SK-N-SH (cell line): Measurements from ENCODE around the gene ANO10. TPM values are rescaled to one million over a fixed set of nuclear protein-coding genes. Genes with fewer than 3 reads are reported as not detected.

Experiments
- CTCF ChIA-PET: fragments of 300-600, 350-600 bp; formaldehyde crosslinking; extraction: SDS; loops from one replicate; lab custom pipeline; 2021; lab: Yijun Ruan, JAX
- POLR2A ChIA-PET: fragments of 350-600 bp; sonication (Branson Sonifier 250); formaldehyde crosslinking; extraction: SDS; loops from one replicate; lab custom pipeline; 2020; ENCODE audit warnings: antibody characterized with exemption, inconsistent platforms; lab: Yijun Ruan, JAX
- DNase-seq: peaks from one replicate; pipeline ENCODE4 v3.0.0; 2012
- H2AFZ ChIP-seq: fragments of 200-600 bp; sonication (generic); 2 replicates; pipeline ENCODE4 v1.8.1; 2016; ENCODE audit warnings: antibody characterized with exemption, mild to moderate bottlenecking, low read depth
- H3F3A ChIP-seq: fragments of 200-600 bp; sonication (generic); replicated peaks from 2 replicates; pipeline ENCODE3; 2016; ENCODE audit warnings: antibody characterized with exemption, mild to moderate bottlenecking; ENCODE audit not compliant: insufficient read depth
- H3K27ac ChIP-seq, 2 experiments: fragments of 200-500 bp in 1 of 2; fragments of 200-600 bp in 1 of 2; sonication (Bioruptor generic) in 1 of 2; sonication (generic), shearing (Covaris generic) in 1 of 2; 2 replicates each; pipeline versions ENCODE4 v1.5.1 to v1.6.1; 2014 to 2016; ENCODE audit warnings: low read depth in 2 of 2, inconsistent platforms in 1 of 2, low read length in 1 of 2, mild to moderate bottlenecking in 1 of 2, mixed read lengths in 1 of 2
- H3K27me3 ChIP-seq: fragments of 200-600 bp; sonication (generic), shearing (Covaris generic); 2 replicates; pipeline ENCODE4 v1.6.1; 2016; ENCODE audit warnings: mixed run types; ENCODE audit not compliant: insufficient read depth
- H3K36me3 ChIP-seq, 2 experiments: fragments of 200-500 bp in 1 of 2; fragments of 200-600 bp in 1 of 2; sonication (Bioruptor generic) in 1 of 2; sonication (generic) in 1 of 2; replicated peaks in 1 of 2; 2 replicates each; pipeline versions ENCODE3 to v1.5.1; 2014 to 2016; ENCODE audit warnings: low read length in 1 of 2, mild to moderate bottlenecking in 1 of 2; ENCODE audit not compliant: insufficient read depth in 2 of 2, control insufficient read depth in 1 of 2
- H3K4me1 ChIP-seq, 2 experiments: fragments of 200-500 bp in 1 of 2; fragments of 200-600 bp in 1 of 2; sonication (Bioruptor generic) in 1 of 2; sonication (generic), shearing (Covaris generic) in 1 of 2; 2 replicates each; pipeline versions ENCODE4 v1.5.1 to v1.6.1; 2014 to 2016; ENCODE audit warnings: low read depth in 1 of 2, low read length in 1 of 2, mixed run types in 1 of 2; ENCODE audit not compliant: insufficient read depth in 2 of 2, control insufficient read depth in 1 of 2
- H3K4me2 ChIP-seq: fragments of 200-600 bp; sonication (generic), shearing (Covaris generic); 2 replicates; pipeline ENCODE4 v1.6.1; 2017; ENCODE audit warnings: mixed run types
- H3K4me3 ChIP-seq, 2 experiments: fragments of 200-500 bp in 1 of 2; fragments of 200-600 bp in 1 of 2; sonication (Bioruptor generic) in 1 of 2; sonication (generic), shearing (Covaris generic) in 1 of 2; 2 replicates each; pipeline versions ENCODE4 v1.5.1 to v1.8.1; 2014 to 2016; ENCODE audit warnings: low read depth in 2 of 2, inconsistent platforms in 1 of 2, low read length in 1 of 2, mild to moderate bottlenecking in 1 of 2, mixed read lengths in 1 of 2, moderate library complexity in 1 of 2
- H3K79me2 ChIP-seq: fragments of 200-600 bp; sonication (generic); 2 replicates; pipeline ENCODE4 v1.8.1; 2017; ENCODE audit warnings: mild to moderate bottlenecking; ENCODE audit not compliant: insufficient read depth
- H3K9ac ChIP-seq: fragments of 200-600 bp; sonication (generic); 2 replicates; pipeline ENCODE4 v1.6.1; 2017; ENCODE audit warnings: mixed run types
- H3K9me2 ChIP-seq: fragments of 200-600 bp; sonication (generic); 2 replicates; pipeline ENCODE4 v1.6.1; 2017; ENCODE audit warnings: mixed run types
- H3K9me3 ChIP-seq: fragments of 200-600 bp; sonication (generic); 2 replicates; pipeline ENCODE4 v1.6.1; 2017; ENCODE audit warnings: mixed run types, mild to moderate bottlenecking, moderate library complexity
- H4K20me1 ChIP-seq: fragments of 200-600 bp; sonication (generic); 2 replicates; pipeline ENCODE4 v1.6.1; 2017; ENCODE audit warnings: mild to moderate bottlenecking, mixed run types; ENCODE audit not compliant: insufficient read depth
- CHD2 ChIP-seq: fragments of 150-350 bp; IDR thresholded peaks from 2 replicates; pipeline ENCODE4 v1.6.1; 2018; ENCODE audit warnings: low read length; ENCODE audit not compliant: partially characterized antibody
- ELF1 ChIP-seq: IDR thresholded peaks from 2 replicates; pipeline ENCODE4 v1.4.0; 2012
- EP300 ChIP-seq, 2 experiments: IDR thresholded peaks; 2 replicates each; pipeline versions ENCODE4 v1.4.0 to v1.6.1; 2012; ENCODE audit warnings: borderline replicate concordance in 1 of 2, low read depth in 1 of 2, low read length in 1 of 2
- FOXM1 ChIP-seq: IDR thresholded peaks from 2 replicates; pipeline ENCODE4 v1.4.0; 2012; ENCODE audit warnings: low read depth, mild to moderate bottlenecking
- GABPA ChIP-seq: IDR thresholded peaks from 2 replicates; pipeline ENCODE4 v1.4.0; 2012; ENCODE audit warnings: low read depth, mild to moderate bottlenecking
- GATA2 ChIP-seq: sonication (generic); formaldehyde crosslinking; IDR thresholded peaks from 2 replicates; pipeline ENCODE4 v1.5.0; 2020; ENCODE audit warnings: mild to moderate bottlenecking, missing genetic modification reagents
- NFIC ChIP-seq: IDR thresholded peaks from 2 replicates; pipeline ENCODE4 v1.4.0; 2012; ENCODE audit warnings: borderline replicate concordance
- RAD21 ChIP-seq: IDR thresholded peaks from 2 replicates; pipeline ENCODE4 v1.6.1; 2012; ENCODE audit warnings: mild to moderate bottlenecking, low read length
- TAF1 ChIP-seq: IDR thresholded peaks from 2 replicates; pipeline ENCODE4 v1.6.1; 2012; ENCODE audit warnings: low read depth, mild to moderate bottlenecking, low read length, moderate library complexity, borderline replicate concordance
- TCF12 ChIP-seq: IDR thresholded peaks from 2 replicates; pipeline ENCODE4 v1.4.0; 2012
- YY1 ChIP-seq: IDR thresholded peaks from 2 replicates; pipeline ENCODE4 v1.4.0; 2012; ENCODE audit warnings: low read depth, mild to moderate bottlenecking
- WGBS: methylation state at CpG from one replicate; pipeline ENCODE4 v1.1.6; 2017; ENCODE audit warnings: low lambda C conversion rate; 5-methylcytosine and 5-hydroxymethylcytosine counted together
- polyA plus RNA-seq, 3 experiments: library from polyadenylated mRNA; depleted of rRNA; stranded (reverse); fragments of >200 nt; gene quantifications; 2 replicates each; pipeline ENCODE4 v1.2.3, GENCODE V29; 2012
- TF ChIP-seq, protein P1 (sequence below): IDR thresholded peaks from 2 replicates; pipeline ENCODE4 v1.6.1; 2012; ENCODE audit warnings: mild to moderate bottlenecking, low read depth, low read length, moderate library complexity
- TF ChIP-seq, protein P2 (sequence below): IDR thresholded peaks from 2 replicates; pipeline ENCODE4 v1.4.0; 2012; ENCODE audit warnings: low read depth, borderline replicate concordance
- TF ChIP-seq, protein P3 (sequence below): IDR thresholded peaks from 2 replicates; pipeline ENCODE4 v1.4.0; 2012; ENCODE audit warnings: low read depth, borderline replicate concordance
- TF ChIP-seq, protein P4 (sequence below): fragments of 200-600 bp; sonication (generic); IDR thresholded peaks from 2 replicates; pipeline ENCODE4 v1.6.1; 2017; ENCODE audit warnings: antibody characterized with exemption, mild to moderate bottlenecking, moderate library complexity
- TF ChIP-seq, protein P5 (sequence below): IDR thresholded peaks from 2 replicates; pipeline ENCODE4 v1.4.0; 2012; ENCODE audit warnings: low read depth
- TF ChIP-seq, protein P6 (sequence below): fragments of 150-350 bp; IDR thresholded peaks from 2 replicates; pipeline ENCODE4 v1.6.1; 2017; ENCODE audit warnings: antibody characterized with exemption, low read length, low read depth, borderline replicate concordance
- TF ChIP-seq, protein P7 (sequence below): fragments of 150-350 bp; IDR thresholded peaks from 2 replicates; pipeline ENCODE4 v1.6.1; 2016; ENCODE audit warnings: mild to moderate bottlenecking, low read depth, low read length

ANO10 gene
- polyA plus RNA-seq, 1 of the 3 experiments (the other 2 are of a cell fraction), result 16.8 TPM

DNA sequence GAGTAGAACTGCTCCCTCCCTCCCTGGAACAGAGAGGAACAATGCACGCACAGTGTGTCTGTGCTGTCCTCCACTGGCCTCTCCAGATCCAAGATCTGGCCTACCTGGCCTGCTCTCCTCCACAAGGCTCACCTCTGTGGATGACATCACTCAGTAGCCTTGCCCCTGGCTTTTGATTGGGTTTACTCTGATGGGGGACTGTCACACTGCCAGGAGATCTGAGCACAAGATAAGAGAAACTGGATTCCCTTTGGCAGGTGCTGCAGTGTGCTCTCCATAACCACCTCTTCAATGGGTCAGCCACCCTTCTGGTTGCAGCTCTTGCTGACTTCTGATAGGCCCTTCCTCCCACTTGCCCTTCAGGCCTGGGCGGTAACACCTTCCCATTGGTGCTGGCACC lies 22.6 kb upstream of the ANO10 start (continued):
- TF ChIP-seq, protein P1, sequence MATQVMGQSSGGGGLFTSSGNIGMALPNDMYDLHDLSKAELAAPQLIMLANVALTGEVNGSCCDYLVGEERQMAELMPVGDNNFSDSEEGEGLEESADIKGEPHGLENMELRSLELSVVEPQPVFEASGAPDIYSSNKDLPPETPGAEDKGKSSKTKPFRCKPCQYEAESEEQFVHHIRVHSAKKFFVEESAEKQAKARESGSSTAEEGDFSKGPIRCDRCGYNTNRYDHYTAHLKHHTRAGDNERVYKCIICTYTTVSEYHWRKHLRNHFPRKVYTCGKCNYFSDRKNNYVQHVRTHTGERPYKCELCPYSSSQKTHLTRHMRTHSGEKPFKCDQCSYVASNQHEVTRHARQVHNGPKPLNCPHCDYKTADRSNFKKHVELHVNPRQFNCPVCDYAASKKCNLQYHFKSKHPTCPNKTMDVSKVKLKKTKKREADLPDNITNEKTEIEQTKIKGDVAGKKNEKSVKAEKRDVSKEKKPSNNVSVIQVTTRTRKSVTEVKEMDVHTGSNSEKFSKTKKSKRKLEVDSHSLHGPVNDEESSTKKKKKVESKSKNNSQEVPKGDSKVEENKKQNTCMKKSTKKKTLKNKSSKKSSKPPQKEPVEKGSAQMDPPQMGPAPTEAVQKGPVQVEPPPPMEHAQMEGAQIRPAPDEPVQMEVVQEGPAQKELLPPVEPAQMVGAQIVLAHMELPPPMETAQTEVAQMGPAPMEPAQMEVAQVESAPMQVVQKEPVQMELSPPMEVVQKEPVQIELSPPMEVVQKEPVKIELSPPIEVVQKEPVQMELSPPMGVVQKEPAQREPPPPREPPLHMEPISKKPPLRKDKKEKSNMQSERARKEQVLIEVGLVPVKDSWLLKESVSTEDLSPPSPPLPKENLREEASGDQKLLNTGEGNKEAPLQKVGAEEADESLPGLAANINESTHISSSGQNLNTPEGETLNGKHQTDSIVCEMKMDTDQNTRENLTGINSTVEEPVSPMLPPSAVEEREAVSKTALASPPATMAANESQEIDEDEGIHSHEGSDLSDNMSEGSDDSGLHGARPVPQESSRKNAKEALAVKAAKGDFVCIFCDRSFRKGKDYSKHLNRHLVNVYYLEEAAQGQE, result no peak
- TF ChIP-seq GABPA, result no peak
- TF ChIP-seq GATA2 (CRISPR knock-in tag), result no peak
- TF ChIP-seq, protein P2, sequence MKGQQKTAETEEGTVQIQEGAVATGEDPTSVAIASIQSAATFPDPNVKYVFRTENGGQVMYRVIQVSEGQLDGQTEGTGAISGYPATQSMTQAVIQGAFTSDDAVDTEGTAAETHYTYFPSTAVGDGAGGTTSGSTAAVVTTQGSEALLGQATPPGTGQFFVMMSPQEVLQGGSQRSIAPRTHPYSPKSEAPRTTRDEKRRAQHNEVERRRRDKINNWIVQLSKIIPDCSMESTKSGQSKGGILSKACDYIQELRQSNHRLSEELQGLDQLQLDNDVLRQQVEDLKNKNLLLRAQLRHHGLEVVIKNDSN, result no peak
- no peak for TF ChIP-seq FOXM1
- no peak for TF ChIP-seq NFIC
- no peak for TF ChIP-seq TCF12
- TF ChIP-seq RAD21, result no peak
- TF ChIP-seq, protein P3, sequence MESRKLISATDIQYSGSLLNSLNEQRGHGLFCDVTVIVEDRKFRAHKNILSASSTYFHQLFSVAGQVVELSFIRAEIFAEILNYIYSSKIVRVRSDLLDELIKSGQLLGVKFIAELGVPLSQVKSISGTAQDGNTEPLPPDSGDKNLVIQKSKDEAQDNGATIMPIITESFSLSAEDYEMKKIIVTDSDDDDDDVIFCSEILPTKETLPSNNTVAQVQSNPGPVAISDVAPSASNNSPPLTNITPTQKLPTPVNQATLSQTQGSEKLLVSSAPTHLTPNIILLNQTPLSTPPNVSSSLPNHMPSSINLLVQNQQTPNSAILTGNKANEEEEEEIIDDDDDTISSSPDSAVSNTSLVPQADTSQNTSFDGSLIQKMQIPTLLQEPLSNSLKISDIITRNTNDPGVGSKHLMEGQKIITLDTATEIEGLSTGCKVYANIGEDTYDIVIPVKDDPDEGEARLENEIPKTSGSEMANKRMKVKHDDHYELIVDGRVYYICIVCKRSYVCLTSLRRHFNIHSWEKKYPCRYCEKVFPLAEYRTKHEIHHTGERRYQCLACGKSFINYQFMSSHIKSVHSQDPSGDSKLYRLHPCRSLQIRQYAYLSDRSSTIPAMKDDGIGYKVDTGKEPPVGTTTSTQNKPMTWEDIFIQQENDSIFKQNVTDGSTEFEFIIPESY, result no peak
- TF ChIP-seq, all 33 proteins: peak for 0

DNA sequence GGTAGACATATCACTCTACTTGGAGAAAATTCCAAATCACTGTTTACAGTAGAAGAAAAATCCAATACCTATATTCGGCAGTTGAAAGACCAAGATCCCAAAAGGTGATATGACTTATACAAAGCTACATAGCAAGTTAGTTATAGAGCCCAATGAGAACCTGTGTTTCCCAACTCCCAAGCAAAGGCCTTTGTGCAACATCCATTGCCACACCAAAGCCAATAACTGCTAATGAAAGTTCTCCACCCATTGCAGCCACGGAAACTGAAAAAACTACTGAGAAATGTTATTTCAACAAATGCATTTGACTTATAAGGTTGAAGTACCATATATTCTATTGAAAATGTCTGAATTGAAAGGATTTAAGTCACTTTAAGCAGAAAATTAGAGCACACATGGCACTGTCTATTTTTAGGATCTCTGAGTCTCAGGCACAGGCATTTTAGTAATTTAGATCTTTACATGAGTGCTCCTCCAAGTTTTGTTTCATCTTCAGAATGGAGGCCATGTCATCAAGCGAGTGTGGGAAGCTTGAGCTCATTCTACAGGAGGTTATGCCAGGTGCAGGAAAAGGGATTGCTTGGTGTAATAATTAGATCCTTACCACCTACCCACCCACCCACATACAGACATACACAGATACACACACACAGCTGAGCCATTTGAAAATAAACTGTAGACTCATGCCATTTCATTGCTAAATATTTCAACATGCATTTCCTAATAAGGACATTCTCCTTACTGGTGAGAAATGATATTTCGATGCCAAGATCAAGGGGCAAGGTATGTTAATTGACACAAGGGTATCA lies 19.7 kb upstream of the ANO10 start:
- Histone ChIP-seq H3K27ac (no peak overlapping the region), H3K9me3 (no peaks in the 10 kb centered on the region), H3K9ac (no peak overlapping the region), H3K27me3 (no peaks in the 10 kb centered on the region), H2AFZ (no peak overlapping the region; the same call in 1 of the 2 replicates), H3K4me1 (no peaks in the 10 kb centered on the region; a peak in 2 of 4 replicates), H3K9me2 (no peaks in the 10 kb centered on the region), H3K4me3 (no peak overlapping the region), H3K4me2 (no peak overlapping the region), H3K36me3 (no peaks in the 10 kb centered on the region), H3F3A (peaks cover 3% of the 10 kb centered on the region), H4K20me1 (no peaks in the 10 kb centered on the region), H3K79me2 (no peaks in the 10 kb centered on the region)
- DNase-seq, result no peak
- 88% methylated on average over 4 of the region's 4 CpGs for WGBS
- CTCF ChIA-PET, result no interaction called here
- POLR2A ChIA-PET, result no interaction called here
- TF ChIP-seq, protein P4, sequence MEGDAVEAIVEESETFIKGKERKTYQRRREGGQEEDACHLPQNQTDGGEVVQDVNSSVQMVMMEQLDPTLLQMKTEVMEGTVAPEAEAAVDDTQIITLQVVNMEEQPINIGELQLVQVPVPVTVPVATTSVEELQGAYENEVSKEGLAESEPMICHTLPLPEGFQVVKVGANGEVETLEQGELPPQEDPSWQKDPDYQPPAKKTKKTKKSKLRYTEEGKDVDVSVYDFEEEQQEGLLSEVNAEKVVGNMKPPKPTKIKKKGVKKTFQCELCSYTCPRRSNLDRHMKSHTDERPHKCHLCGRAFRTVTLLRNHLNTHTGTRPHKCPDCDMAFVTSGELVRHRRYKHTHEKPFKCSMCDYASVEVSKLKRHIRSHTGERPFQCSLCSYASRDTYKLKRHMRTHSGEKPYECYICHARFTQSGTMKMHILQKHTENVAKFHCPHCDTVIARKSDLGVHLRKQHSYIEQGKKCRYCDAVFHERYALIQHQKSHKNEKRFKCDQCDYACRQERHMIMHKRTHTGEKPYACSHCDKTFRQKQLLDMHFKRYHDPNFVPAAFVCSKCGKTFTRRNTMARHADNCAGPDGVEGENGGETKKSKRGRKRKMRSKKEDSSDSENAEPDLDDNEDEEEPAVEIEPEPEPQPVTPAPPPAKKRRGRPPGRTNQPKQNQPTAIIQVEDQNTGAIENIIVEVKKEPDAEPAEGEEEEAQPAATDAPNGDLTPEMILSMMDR, result no peak
- no peak for TF ChIP-seq RAD21
- no peak for TF ChIP-seq CHD2
- no peak for TF ChIP-seq EP300 (IDR thresholded peaks at IDR 0.05; ENCODE audit: borderline replicate concordance in 1 of 2, low read depth in 1 of 2, low read length in 1 of 2)
- no peak for TF ChIP-seq YY1
- TF ChIP-seq ELF1, result no peak
- TF ChIP-seq, protein P5, sequence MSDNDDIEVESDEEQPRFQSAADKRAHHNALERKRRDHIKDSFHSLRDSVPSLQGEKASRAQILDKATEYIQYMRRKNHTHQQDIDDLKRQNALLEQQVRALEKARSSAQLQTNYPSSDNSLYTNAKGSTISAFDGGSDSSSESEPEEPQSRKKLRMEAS, result no peak
- TF ChIP-seq, protein P6, sequence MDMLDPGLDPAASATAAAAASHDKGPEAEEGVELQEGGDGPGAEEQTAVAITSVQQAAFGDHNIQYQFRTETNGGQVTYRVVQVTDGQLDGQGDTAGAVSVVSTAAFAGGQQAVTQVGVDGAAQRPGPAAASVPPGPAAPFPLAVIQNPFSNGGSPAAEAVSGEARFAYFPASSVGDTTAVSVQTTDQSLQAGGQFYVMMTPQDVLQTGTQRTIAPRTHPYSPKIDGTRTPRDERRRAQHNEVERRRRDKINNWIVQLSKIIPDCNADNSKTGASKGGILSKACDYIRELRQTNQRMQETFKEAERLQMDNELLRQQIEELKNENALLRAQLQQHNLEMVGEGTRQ, result no peak
- no peak for TF ChIP-seq TAF1
- TF ChIP-seq, protein P7, sequence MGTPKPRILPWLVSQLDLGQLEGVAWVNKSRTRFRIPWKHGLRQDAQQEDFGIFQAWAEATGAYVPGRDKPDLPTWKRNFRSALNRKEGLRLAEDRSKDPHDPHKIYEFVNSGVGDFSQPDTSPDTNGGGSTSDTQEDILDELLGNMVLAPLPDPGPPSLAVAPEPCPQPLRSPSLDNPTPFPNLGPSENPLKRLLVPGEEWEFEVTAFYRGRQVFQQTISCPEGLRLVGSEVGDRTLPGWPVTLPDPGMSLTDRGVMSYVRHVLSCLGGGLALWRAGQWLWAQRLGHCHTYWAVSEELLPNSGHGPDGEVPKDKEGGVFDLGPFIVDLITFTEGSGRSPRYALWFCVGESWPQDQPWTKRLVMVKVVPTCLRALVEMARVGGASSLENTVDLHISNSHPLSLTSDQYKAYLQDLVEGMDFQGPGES, result no peak
- no peak for TF ChIP-seq GABPA
- TF ChIP-seq, protein P2, result no peak
